Left hindlimb (tissue), 1 donor: ENCODE measurements around the gene DIP2C.
"Not testable (repeated sequence)": the region's sequence is repeated elsewhere in the genome, so short reads cannot be mapped to it uniquely, and the experiment has no call there.

Experiments used
- DNase-seq: peaks from one replicate; pipeline ENCODE4 v3.0.0-alpha.2; 2018

The DIP2C gene

DNA sequence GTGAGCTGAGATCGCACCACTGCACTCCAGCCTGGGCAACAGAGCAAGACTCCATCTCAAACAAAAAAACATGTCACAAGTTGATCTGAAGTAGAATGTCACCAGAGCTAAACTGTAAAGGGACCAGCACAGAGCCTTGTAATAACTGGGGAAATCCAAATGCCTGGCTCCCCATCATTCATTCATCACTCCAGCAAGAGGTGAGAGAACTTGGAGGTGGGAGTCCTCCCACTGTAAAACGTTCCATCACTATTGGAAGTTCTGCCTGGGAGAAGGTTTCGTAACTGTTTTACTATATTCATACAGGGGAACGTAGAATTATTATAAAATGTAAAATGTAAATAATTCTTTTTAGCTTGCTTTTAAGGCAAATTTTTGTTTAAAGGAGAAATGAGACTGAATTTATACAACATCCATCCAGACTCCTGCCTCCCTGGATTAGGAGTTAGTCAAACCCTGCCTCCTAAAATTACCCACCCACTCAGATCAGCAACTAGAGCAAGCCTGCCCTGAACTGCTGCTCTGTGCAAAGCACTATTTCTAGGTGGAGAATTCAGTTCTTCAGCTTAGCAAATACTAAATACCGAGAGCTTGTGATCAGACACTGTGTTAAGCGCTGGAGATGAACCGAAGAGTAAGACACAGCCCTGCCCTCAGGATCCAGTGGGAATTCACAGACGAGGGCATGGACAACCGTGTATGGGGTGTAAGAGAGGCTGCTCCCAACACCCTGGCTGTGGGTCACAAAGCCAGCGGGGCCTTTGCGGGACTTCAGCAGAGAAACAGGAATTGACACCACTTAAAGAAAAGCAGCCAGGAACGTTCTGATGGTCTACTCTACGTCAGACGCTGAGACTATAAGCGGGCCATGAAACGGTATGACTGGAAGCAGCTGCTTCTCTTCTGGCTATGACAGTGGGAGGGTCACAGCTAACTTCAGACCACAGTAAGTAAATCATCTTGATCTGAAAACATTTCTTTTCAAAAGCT, 345.9 kb downstream of the DIP2C start:
- no peak for DNase-seq

DNA sequence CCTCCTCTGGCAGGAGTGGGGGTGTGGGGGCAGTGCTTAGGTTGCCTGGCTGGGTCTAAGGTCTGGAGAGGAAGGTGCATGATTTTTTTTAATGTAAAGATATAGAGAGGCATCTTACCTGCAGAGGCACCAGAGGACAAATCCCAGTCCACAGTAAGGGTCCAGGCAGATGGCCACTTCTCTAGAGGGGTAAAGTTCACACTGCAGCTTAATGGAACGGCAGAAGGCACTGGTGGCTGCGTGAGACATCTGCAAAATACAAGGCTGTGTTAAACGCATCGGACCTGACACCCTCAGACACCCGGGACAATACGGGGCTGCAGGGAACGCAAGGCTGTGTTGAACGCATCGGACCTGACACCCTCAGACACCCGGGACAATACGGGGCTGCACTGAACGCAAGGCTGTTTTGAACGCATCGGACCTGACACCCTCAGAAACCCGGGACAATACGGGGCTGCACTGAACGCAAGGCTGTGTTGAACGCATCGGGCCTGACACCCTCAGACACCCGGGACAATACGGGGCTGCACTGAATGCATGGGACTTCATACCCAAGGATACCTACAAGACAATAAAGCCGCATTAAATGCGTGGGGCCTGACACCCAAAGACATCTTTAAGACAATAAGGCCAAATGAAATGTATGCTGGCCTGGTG, 348.3 kb downstream of the DIP2C start:
- no peak for DNase-seq

DNA sequence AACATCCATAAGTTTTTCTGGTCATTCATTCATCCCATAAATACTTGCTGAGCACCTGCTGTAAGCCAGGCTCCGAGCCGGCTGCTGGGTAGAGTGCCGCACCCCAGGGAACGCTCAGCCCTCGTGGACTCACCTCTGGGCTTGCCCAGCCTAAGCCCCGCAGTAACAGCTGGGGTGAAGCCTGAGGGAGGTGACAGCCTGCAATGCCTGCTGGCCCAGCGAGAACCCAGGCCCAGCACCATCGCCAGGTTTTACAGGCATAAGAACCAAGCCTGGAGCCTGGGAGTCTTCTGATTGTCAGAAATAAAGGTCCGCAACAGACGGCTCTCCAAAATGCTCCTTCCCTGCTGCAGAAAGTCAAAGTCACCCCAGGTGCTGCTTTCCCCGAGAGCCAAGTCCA, 348.8 kb downstream of the DIP2C start:
- no peak for DNase-seq

DNA sequence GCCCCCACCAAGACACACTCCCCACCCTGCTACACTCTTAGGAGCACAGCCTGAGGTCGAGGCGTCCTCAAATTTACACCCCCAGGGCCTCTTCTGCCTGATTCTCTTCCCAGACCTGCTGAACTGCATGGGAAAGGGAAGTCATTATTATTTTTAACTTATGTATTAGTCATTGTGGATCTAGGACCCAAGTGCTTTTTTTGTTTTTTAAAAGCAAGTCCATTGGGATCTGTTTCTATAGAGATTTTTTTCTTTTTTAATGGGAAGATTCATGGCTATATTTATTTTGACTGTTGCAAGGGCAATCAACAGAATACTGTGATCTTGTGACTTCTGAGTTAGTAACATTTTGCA, 350.5 kb downstream of the DIP2C start:
- no peak for DNase-seq

DNA sequence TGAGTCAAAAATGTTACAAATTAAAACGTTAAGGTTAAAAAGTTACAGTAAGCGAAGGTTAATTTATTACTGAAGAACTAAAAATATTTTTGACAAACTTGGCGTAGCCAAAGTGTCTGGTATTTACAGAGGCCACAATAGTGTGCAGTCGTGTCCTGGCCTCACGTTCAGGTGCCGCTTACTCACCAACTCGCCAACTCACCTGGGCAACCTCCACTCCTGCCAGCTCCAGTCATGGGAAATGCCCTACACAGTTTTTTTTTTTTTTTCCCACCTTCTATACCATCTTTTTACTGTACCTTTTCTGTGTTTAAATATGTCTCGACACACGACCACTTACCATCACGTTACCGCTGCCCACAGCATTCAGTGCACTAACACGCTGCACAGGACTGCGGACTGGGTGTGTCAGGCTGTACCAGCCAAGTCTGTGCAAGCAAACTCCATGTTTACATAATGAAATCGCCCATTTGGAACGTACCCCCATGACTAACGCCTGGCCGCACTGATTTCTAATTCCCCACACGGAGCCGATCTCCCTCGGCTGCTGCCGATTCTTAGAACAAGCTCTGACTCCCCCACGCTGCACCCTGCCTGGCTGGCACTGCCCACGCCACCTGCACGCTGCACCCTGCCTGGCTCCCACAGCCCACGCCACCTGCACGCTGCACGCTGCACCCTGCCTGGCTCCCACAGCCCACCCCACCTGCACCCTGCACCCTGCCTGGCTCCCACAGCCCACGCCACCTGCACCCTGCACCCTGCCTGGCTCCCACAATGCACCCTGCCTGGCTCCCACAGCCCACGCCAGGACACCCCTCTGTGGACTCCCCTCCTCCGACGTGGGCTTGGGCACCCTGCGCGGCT, 351.1 kb downstream of the DIP2C start:
- no peak for DNase-seq

DNA sequence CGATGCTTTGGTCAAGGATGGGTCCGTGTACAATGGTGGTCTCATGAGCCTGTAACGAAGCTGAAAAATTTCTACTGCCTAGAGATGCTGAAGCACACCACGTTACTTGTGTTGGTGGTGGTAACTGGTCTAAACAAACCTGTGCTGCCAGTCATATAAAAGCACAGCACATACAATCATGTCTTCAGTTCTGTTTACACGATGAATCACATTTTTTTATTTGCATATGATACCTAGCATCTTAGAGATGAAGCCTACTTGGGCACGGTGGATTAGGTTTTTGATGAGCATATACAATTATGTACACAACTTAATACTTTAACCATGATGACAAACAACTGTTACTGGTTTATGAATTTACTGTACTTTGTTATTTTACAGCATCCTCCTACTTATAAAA, 353.2 kb downstream of the DIP2C start:
- no peak for DNase-seq

DNA sequence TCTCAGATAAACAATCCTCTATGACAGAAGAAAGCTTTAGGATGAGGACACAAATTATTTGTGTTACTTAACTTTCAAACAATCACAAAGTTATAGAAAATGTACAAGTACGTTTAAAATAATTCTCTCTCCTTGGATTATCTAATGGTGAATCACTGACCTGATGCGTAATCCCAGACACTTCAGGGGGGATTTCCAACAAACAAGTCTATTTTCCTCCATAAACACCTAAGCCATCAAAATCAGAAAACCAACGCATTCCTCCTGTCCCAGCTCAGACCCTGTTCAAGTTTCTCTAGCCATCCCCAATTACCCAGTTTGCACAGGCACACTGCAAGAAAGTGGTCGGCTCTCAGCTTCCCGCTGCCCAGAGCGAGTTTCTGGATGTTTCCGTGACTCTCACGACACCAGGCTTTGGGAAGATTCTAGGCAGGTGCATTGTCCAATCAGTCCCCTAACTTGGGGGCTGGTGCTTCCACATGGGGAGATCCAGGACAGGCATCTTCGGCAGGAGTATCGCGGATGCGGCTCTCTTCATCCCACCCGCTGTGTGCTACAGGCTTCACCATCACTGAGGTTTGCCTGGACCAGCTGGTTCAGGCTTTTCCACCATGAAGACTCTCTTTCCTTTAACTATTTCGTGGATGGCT, 354.2 kb downstream of the DIP2C start:
- no peak for DNase-seq

DNA sequence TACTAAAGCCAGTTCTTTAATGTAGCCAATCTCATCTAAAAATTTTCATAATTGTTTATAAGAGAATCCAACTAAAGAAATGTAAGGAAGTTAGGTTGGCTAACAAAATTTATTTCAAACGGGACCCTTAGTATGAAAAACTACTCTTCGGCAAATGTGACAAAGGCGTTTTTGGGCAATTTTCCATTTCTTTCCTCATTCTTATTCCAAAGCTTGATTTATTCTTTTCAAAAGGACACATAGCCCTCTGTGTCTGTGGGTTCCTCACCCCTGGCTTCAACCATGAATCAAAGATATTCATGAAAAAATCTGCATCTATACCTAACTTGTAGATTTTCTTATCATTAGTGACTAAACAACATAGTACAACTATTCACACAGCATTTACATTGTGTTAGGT, 358.3 kb downstream of the DIP2C start:
- DNase-seq, result no peak

DNA sequence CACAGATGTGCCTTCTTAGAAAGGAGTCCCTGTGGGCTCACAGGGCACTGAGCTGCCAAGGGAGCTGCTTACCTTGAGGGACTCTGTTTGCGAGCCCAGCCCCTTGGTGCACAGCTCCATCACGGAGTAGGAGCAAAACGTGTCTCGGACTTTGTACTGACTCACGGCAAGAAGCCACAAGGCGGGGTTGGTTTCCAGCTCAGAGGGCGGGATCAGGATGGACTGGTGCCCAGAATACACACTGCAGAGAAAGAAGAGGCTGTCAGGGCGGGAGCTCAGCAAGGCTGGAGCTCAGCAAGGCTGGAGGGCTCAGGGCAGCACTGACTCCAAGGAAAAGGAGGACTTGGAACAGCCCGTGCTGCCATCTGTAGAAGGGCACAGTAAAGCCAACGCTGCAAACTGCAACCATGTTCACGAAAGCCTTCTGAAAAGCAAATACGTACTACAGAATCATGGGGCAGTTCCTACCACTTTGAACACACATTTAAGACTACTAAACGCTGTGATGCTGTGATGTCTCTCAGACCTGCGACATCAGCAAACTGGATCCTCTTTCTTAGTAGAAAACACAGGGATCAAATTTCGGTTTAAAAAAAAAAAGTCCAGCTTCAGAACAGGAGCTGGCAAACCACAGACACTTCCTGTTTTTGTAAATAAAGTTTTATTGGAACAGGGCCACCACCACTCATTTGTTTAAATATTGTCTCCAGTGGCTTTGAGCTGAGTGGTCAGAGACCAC, 359.9 kb downstream of the DIP2C start:
- DNase-seq, result peak; percentile 94

DNA sequence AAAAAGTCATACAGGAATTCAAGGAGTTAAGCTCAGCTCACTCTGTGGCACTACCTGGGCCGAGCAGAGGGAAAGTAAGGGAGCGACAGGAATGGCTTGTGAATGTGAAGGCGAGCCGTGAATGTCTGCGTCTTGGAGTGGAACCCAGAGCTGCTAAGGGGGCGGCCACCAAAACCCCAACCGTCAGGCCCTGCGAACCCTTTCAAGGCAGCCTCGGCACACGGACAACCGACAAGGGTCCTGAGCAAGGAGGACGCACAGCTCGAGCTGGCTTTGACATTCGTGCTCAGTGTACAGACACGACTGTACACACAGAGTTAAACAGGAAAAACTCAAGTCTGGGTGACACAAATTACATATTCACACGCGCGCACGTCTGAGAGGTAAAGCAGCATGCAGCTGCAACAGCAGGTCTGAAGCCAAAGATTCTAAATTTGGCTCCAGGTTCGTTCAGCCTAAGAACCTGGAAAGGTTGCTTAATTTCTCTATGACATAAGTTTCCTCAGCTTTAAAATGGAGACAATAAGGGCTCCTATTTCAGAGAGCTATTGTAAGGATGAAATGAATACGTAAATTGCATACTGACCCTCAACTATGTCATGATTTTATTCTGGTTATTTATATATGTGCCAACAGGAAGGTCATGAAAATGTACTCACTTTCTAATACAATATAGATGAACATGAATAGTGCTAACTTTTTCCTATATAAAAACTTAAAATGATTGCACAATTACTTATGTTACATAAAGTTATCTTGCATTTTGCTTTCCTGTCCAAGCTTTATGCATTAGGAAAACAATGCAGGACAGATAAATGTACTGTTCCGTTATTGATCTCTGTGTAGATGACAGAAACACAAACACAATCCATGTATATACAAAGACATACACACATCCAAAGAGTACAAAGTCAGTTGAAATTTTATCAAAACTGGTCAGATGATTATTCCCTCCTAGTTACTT, 361.3 kb downstream of the DIP2C start:
- DNase-seq, result no peak

DNA sequence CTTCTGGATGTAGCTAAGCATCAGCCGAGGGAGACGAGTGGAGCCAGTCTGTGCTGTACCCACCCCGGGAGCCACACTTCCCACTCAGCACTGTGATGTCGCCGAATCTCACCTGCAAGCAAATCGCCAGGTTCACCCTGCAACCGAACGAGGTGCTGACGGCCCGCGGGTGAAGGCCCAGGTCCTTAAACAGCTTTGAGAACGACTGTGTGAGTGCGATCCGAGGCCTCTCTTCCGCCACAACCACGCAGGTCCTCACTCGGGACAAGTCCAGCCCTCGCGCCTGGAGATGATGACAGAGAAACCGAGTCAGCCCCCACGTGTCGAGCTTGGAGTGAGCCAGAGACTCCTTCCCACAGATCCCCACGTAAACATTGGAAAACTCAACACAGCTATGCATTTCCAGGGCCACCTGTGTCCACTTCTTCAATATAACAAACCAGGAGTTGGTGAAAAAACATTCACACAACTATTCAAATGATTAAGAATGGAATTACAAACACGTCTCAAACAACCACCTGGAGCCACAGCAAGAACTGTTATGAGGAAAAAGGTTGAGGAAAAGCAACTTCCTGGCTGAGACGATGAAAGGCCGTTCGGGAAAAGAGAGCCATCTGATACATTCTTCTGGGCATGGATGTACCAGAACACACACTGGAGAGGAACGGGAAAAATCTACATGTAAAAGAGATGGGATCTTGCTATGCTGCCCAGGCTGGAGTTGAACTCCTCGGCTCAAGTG, 362.4 kb downstream of the DIP2C start:
- no peak for DNase-seq

DNA sequence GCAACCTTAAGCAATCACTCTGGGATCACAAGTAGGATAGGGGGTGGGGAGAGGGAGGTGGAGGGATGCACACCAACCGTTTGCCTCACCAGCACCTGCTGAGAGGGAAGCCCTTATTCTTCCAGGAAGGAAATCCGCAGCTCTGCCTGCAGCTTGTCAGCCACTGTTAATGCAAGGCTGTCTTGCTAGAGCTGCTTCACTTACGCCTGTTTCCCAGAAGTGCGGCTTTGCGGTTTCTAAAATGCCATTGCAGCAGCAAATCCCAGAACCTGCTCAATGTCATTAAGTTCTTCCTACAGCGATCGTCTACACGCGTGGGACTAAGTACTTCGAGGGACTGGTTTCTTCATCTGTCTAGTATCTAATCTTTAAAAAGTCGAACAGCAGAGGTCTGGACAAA, 363.1 kb downstream of the DIP2C start:
- no peak for DNase-seq

DNA sequence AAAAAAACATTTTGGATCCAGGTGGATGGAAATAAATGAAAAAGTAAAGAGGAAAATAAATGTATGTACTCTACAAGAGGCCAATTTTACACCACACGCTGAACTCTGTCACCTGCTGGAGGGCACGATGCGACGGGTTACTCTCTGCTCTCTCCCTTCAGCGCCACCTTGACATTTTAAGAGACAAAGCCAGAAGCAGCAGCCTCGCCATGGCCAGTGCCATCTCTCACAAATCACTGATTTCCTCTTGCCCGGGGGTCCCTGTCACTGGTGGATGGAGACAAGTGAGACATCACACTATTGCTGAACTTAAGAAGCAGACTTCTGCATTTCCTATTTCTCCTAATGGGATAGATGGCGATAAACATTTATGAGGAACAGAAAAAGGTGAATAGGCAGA, 364.2 kb downstream of the DIP2C start:
- DNase-seq, result no peak

DNA sequence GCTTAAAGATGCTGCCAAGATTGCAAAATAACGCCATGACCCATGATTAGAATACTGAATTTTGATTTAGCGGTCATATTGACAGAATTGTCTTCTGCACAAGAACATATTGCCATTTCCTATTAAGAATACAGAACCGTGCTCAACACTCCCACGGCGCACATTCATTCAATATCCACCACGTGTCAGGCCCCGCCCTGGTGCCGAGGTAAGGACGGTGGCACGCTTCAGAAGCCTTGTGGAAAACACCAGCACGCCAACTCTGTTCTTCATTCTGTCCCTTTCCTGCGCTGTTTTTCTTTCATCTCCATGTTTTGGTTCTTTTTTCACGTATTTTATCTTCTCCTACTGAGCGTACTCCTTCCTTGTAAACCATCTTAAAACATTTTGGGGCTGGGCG, 364.9 kb downstream of the DIP2C start:
- no peak for DNase-seq

DNA sequence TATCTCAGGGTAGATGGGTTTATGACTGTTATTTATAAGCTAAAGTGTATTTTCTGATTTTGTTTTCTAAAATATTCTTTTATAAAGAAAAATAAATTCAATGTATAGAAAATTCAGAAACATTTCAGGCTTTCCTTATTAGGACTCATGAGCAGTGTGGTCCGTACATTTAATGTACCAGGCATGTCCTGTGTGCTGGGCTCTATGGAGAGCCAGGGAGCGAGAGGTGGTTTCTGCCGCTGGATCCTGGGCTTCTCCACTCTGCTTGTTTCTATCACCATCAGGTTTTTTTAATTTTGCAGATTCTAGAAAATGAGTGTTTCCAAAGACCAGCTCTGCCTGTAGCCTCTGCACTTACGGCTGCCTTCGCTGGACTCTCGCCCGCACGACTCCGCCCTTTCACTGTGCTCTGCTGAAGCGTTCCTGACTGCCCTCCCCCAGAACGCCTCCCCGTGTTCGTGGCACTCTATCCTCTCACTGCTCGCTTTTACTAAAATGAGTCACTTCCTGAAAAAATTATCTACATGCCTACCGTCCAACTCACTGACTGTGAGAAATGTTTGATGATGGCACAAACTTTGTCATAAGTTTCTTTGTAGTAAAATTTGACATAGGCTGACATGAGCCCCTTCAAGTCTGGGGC, 365.7 kb downstream of the DIP2C start:
- DNase-seq, result peak; percentile 78

DNA sequence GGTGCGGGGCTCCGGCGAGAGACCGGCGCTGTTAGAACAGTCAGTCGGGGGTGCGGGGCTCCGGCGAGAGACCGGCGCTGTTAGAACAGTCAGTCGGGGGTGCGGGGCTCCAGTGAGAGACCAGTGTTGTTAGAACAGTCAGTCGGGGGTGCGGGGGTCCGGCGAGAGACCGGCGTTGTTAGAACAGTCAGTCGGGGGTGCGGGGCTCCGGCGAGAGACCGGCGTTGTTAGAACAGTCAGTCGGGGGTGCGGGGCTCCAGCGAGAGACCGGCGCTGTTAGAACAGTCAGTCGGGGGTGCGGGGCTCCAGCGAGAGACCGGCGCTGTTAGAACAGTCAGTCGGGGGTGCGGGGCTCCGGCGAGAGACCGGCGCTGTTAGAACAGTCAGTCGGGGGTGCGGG, 366.4 kb downstream of the DIP2C start:
- DNase-seq, result not testable (repeated sequence)

DNA sequence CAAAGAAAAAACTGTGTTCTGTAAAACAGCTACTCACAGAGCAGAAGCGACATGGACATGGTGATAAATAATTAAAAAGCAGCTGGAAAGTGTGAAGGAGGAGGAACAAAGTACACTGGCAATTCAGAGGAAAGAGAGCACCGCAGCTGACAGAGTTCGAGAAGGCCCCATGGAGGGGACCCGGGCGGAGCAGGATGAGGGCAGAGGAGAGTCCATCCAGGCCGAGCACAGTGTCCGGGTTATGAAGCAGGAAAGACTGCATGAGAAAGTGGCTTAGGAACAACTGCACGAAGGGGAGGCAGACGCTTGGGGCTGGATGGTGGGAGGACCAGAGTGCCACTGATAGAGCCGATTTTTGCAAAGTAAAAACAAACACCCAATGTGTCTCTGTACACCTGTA, 368.7 kb downstream of the DIP2C start:
- no peak for DNase-seq

DNA sequence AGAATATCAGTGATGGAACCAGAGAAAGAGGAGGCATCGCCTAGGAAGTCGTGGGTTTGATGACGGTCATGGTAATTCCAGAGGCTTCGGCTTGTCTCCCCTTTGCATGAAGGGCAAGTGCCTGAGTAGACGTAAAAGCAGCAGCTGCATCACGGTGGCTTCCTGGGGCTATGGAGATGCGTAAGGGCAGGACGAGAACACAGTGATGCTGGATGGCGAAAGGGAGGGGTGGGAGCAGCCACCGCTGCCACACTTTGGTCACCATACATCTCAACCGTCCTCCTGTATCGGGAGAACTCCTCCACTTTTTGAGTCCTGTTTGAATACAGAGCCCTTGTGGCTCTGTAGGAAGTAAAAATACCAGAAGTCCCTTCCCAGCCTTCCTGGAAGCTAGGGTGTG, 371.5 kb downstream of the DIP2C start:
- DNase-seq, result no peak

DNA sequence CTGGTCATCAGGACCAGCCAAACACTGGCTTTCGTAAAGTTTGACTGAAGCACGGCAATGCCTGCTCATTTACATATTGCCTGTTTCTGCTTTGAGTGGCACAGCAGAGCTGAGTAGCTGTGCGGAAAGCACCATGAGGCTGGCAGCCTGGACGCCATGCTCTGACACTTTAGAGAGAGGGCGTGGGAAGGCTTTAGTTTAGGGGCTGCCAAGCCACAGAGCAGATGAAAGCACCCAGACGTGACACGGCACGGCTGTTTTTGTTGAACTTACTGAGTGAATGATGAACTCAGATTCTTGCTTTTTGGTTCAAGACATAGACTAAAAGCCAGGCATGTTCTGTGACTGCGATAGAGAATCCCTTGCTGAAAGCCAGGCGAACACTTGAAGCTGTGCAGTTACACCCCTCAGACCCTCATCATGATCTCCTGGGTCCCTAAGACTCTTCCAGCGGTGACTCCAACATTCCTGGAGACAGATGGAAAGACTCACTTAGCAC, 372.1 kb downstream of the DIP2C start:
- DNase-seq, result no peak
